WI38 (cell line): Measurements from ENCODE around the gene COX7B.
A peak's percentile ranks its signal among the peaks of the same experiment; 100 is the strongest.
"Not testable (repeated sequence)": the region's sequence is repeated elsewhere in the genome, so short reads cannot be mapped to it uniquely, and the experiment has no call there.

Source experiments
- H3K4me3 ChIP-seq: 2 replicates; pipeline ENCODE4 v1.5.1; 2011; ENCODE audit warnings: low read depth, mild to moderate bottlenecking, control low read depth, low read length
- CTCF ChIP-seq: IDR thresholded peaks from 2 replicates; pipeline ENCODE4 v1.5.1; 2012; ENCODE audit warnings: low read depth, mild to moderate bottlenecking, control low read depth, low read length

Gene COX7B

GRCh38 chrX:77901506-77901905, 2.2 kb downstream of the COX7B start:
- H3K4me3 ChIP-seq = no peak overlapping the region
- no peak for TF ChIP-seq CTCF

GRCh38 chrX:77910108-77910840, 11.0 kb downstream of the COX7B start, which contains the start of gene ATP7A:
ATP7A (plus strand) TSS chrX:77910693; CDS start chrX:77971642, 60,949 bp downstream.
- TF ChIP-seq CTCF = peak; percentile 28; the same call in 1 of the 2 replicates
- H3K4me3 ChIP-seq = peak within 1 kb of the TSS; percentile 73

- no peak overlapping the region for H3K4me3 ChIP-seq
- no peak for TF ChIP-seq CTCF
Observed at GRCh38 chrX:77917294-77917933, 18.1 kb downstream of the COX7B start.

- no peak for TF ChIP-seq CTCF
- no peak overlapping the region for H3K4me3 ChIP-seq
Observed at GRCh38 chrX:77918568-77918967, 19.3 kb downstream of the COX7B start.

GRCh38 chrX:77919370-77919769, 20.1 kb downstream of the COX7B start:
- H3K4me3 ChIP-seq = not testable (repeated sequence)

- TF ChIP-seq CTCF = no peak
- no peak overlapping the region for H3K4me3 ChIP-seq
Observed at GRCh38 chrX:77922787-77923186, 23.5 kb downstream of the COX7B start.

- no peak overlapping the region for H3K4me3 ChIP-seq
- no peak for TF ChIP-seq CTCF
Observed at GRCh38 chrX:77924320-77924859, 25.1 kb downstream of the COX7B start.
